ENCODE data around the gene FAM135A. TPM values are rescaled to one million over a fixed set of nuclear protein-coding genes. Genes with fewer than 3 reads are reported as not detected.

Gene FAM135A
- total and polyA plus RNA-seq, 10 of the 15 experiments (the other 5 are each of a cell fraction or from before 2014, with no cell fraction given) = 3.9 to 24.5 (median 13.7) TPM

GRCh38 chr6:70575899-70576495 is 162.7 kb downstream of the FAM135A start:
- H3K27ac ChIP-seq (ENCODE audit: control insufficient read depth, insufficient read depth) = no peak overlapping the region
- 87% methylated on average over 7 of the region's 7 CpGs for WGBS (ENCODE audit: insufficient coverage, insufficient replicate concordance, low lambda C conversion rate, missing lambda C conversion rate)
- no peak for ATAC-seq
- no peaks in the 10 kb centered on the region for H4K20me1 ChIP-seq (ENCODE audit: control insufficient read depth, insufficient read depth)
- no peaks in the 10 kb centered on the region for H3K9me3 ChIP-seq (replicated peaks; ENCODE audit: control insufficient read depth, insufficient read depth, low read length)
- DNase-seq (ENCODE audit: low read depth, low spot score) = no peak
- POLR2A ChIA-PET = no interaction called here
- RAD21 ChIA-PET (ENCODE audit: unreplicated experiment) = no interaction called here
- H3K36me3 ChIP-seq (ENCODE audit: control insufficient read depth in 2 of 2, insufficient read depth in 2 of 2, low read length in 1 of 2) = no peaks in the 10 kb centered on the region
- no peak overlapping the region for H3K9ac ChIP-seq (ENCODE audit: control insufficient read depth, insufficient read depth, low read length)
- CTCF ChIA-PET = interaction anchor here (0.6 to 0.8 kb wide), 2 partner anchors 111 to 944 kb away, joined by 3 read pairs; no protein-coding TSS in a partner anchor
- no peak overlapping the region for H3K4me2 ChIP-seq (ENCODE audit: control insufficient read depth, insufficient read depth)
- H3K27me3 ChIP-seq (replicated peaks in 1 of 2; ENCODE audit: control insufficient read depth in 2 of 2, insufficient read depth in 2 of 2, low read length in 1 of 2) = no peaks in the 10 kb centered on the region; a peak in 1 of 4 replicates
- no peak for TF ChIP-seq ATF3 (IDR thresholded peaks at IDR 0.05; ENCODE audit: borderline replicate concordance, extremely low read depth, low read depth, low read length)
- H3K4me3 ChIP-seq = no peak overlapping the region
- H3K79me2 ChIP-seq (ENCODE audit: control insufficient read depth, insufficient read depth, low read length) = no peaks in the 10 kb centered on the region
- FAIRE-seq = no peak
- H3K4me1 ChIP-seq (ENCODE audit: control insufficient read depth, insufficient read depth, low read length) = no peaks in the 10 kb centered on the region
- no TSS peak for BruUV-seq (replicated peaks)
- H2AFZ ChIP-seq (ENCODE audit: control insufficient read depth, low read depth, low read length) = no peak overlapping the region
- intact Hi-C loops (cut with micrococcal nuclease; ENCODE audit: unreplicated experiment) (no loop called here), in situ Hi-C loops (cut with MboI) (no loop called here)
- SMC1A ChIA-PET (ENCODE audit: uncharacterized antibody, unreplicated experiment) = no interaction called here

- ChIA-PET POLR2A (no interaction called here), CTCF (interaction anchor here (1.3 kb wide), 1 partner anchor 20 kb away, joined by 3 read pairs; no protein-coding TSS in a partner anchor)
- no peak for DNase-seq (ENCODE audit: low read depth, low spot score)
Observed at GRCh38 chr6:70586114-70586513, 172.8 kb downstream of the FAM135A start.

More at GRCh38 chr6:70586114-70586513, 172.8 kb downstream of the FAM135A start:
- intact Hi-C loops (cut with micrococcal nuclease; ENCODE audit: unreplicated experiment) = no loop called here
- FAIRE-seq = peak; percentile 23
- peak; percentile 93 for ATAC-seq
- Histone ChIP-seq H4K20me1 (ENCODE audit: control insufficient read depth, insufficient read depth) (no peaks in the 10 kb centered on the region), H3K4me3 (no peak overlapping the region), H2AFZ (ENCODE audit: control insufficient read depth, low read depth, low read length) (no peak overlapping the region; the same call in 1 of the 2 replicates), H3K27ac (ENCODE audit: control insufficient read depth, insufficient read depth) (peak overlapping the region; percentile 37; the same call in 1 of the 2 replicates), H3K4me1 (ENCODE audit: control insufficient read depth, insufficient read depth, low read length) (peaks cover 11% of the 10 kb centered on the region), H3K79me2 (ENCODE audit: control insufficient read depth, insufficient read depth, low read length) (no peaks in the 10 kb centered on the region), H3K36me3 (ENCODE audit: control insufficient read depth in 2 of 2, insufficient read depth in 2 of 2, low read length in 1 of 2) (0 out of 4 replicates have a peak, but pooled peaks cover 0 to 4% of the 10 kb centered on the region in 2 experiments), H3K9me3 (replicated peaks; ENCODE audit: control insufficient read depth, insufficient read depth, low read length) (no peaks in the 10 kb centered on the region), H3K4me2 (ENCODE audit: control insufficient read depth, insufficient read depth) (peak overlapping the region; percentile 2; the same call in 1 of the 2 replicates), H3K9ac (ENCODE audit: control insufficient read depth, insufficient read depth, low read length) (no peak overlapping the region), H3K27me3 (replicated peaks in 1 of 2; ENCODE audit: control insufficient read depth in 2 of 2, insufficient read depth in 2 of 2, low read length in 1 of 2) (no peaks in the 10 kb centered on the region)
- TF ChIP-seq CHD1 (IDR thresholded peaks at IDR 0.05; ENCODE audit: low read depth, low read length) (no peak), ZNF384 (IDR thresholded peaks at IDR 0.05; ENCODE audit: borderline replicate concordance, low read depth, low read length) (peak; percentile 49; the same call in 1 of the 2 replicates), TCF3 (IDR thresholded peaks at IDR 0.05; ENCODE audit: borderline replicate concordance, insufficient read depth, low read depth, low read length) (no peak), TAF1 (IDR thresholded peaks at IDR 0.05; ENCODE audit: borderline replicate concordance, low read depth, low read length) (no peak), TCF12 (IDR thresholded peaks at IDR 0.05; ENCODE audit: low read depth, low read length) (0 out of 2 replicates have a peak, but pooled peaks have one; percentile 30)
- ChIA-PET RAD21 (ENCODE audit: unreplicated experiment) (no interaction called here), SMC1A (ENCODE audit: uncharacterized antibody, unreplicated experiment) (interaction anchor here (0.7 to 1.4 kb wide), 2 partner anchors 20 to 66 kb away, joined by 3 read pairs; no protein-coding TSS in a partner anchor)
- WGBS (ENCODE audit: insufficient coverage, insufficient replicate concordance, low lambda C conversion rate, missing lambda C conversion rate) = 0% methylated on average over 1 of the region's 1 CpG
- in situ Hi-C loops (cut with MboI) = no loop called here
- no TSS peak for BruUV-seq (replicated peaks)

Measured in GM12878 (cell line).